B cell (primary cell): ENCODE results near the gene MAML3. TPM values are rescaled to one million over a fixed set of nuclear protein-coding genes. Genes with fewer than 3 reads are reported as not detected.

Experiments used
- ATAC-seq: fragments of 200-7000 bp; cut with Tn5 transposase; one replicate; pipeline ENCODE4 v1.10.0; 2021; ENCODE audit warnings: low read depth, mild to moderate bottlenecking, moderate number of reproducible peaks, moderate library complexity
- CTCF ChIA-PET: fragments of 350-600 bp; sonication (Branson Sonifier 250); formaldehyde crosslinking; loops from one replicate; lab custom pipeline; 2021; ENCODE audit warnings: antibody characterized with exemption, inconsistent platforms; lab: Charles Lee
- POLR2A ChIA-PET: fragments of 350-600 bp; sonication (Branson Sonifier 250); formaldehyde crosslinking; loops from one replicate; lab custom pipeline; 2021; ENCODE audit warnings: antibody characterized with exemption; lab: Charles Lee
- DNase-seq: peaks from one replicate; pipeline ENCODE4 v3.0.0; 2013
- H2AFZ ChIP-seq: 2 replicates; pipeline ENCODE4 v1.6.1; 2012; ENCODE audit warnings: mild to moderate bottlenecking, low read depth, low read length; ENCODE audit not compliant: insufficient read depth, poor library complexity, severe bottlenecking
- H3K27ac ChIP-seq, 2 donors: 1 replicate in 1 of 2; 2 replicates in 1 of 2; pipeline ENCODE4 v1.5.1; 2012 to 2013; ENCODE audit warnings: low read length in 2 of 2, mild to moderate bottlenecking in 2 of 2, moderate library complexity in 1 of 2
- H3K27me3 ChIP-seq, 4 experiments: fragments of 200-600 bp in 1 of 4; sonication (generic) in 1 of 4; replicated peaks in 1 of 4; 1 replicate in 2 of 4; 2 replicates in 2 of 4; pipeline versions ENCODE4 v1.6.1 to v1.7.0; 2013 to 2016; ENCODE audit warnings: low read length in 3 of 4, mild to moderate bottlenecking in 2 of 4, mixed read lengths in 1 of 4, moderate library complexity in 1 of 4; ENCODE audit not compliant: insufficient read depth in 4 of 4, control insufficient read depth in 3 of 4; ENCODE audit errors: control extremely low read depth in 1 of 4
- H3K36me3 ChIP-seq, 2 experiments: replicated peaks in 1 of 2; 1 replicate in 1 of 2; 2 replicates in 1 of 2; pipeline versions ENCODE4 v1.6.1 to v1.7.1; 2013; ENCODE audit warnings: low read length in 1 of 2; ENCODE audit not compliant: insufficient read depth in 2 of 2, control insufficient read depth in 1 of 2; ENCODE audit errors: control extremely low read depth in 1 of 2, extremely low read depth in 1 of 2
- H3K4me1 ChIP-seq, 2 donors: fragments of 200-600 bp in 1 of 2; sonication (generic) in 1 of 2; 1 replicate in 1 of 2; 2 replicates in 1 of 2; pipeline versions ENCODE4 v1.5.1 to v1.6.1; 2013 to 2017; ENCODE audit warnings: low read length in 2 of 2; ENCODE audit not compliant: control insufficient read depth in 2 of 2, insufficient read depth in 2 of 2
- H3K4me2 ChIP-seq: replicated peaks from 2 replicates; pipeline ENCODE3; 2012; ENCODE audit warnings: mild to moderate bottlenecking, low read depth, low read length; ENCODE audit not compliant: poor library complexity, severe bottlenecking
- H3K4me3 ChIP-seq, 5 experiments: fragments of 200-600 bp in 1 of 5; sonication (generic) in 1 of 5; 1 replicate in 3 of 5; 2 replicates in 2 of 5; pipeline versions ENCODE4 v1.5.1 to v1.7.0; 2011 to 2016; ENCODE audit warnings: low read length in 4 of 5, mild to moderate bottlenecking in 4 of 5, low read depth in 2 of 5, control low read depth in 1 of 5, moderate library complexity in 1 of 5; ENCODE audit not compliant: insufficient read depth in 1 of 5; ENCODE audit errors: control extremely low read depth in 1 of 5, extremely low read depth in 1 of 5
- H3K79me2 ChIP-seq: fragments of 200-600 bp; sonication (generic); one replicate; pipeline ENCODE4 v1.6.0; 2016; ENCODE audit warnings: low read length; ENCODE audit not compliant: control insufficient read depth, insufficient read depth
- H3K9ac ChIP-seq: fragments of 200-600 bp; sonication (generic); 2 replicates; pipeline ENCODE4 v1.6.1; 2017; ENCODE audit warnings: mild to moderate bottlenecking, low read length, moderate library complexity
- H3K9me3 ChIP-seq, 3 donors: one replicate each; pipeline versions ENCODE4 v1.6.1 to v1.7.1; 2013; ENCODE audit warnings: low read length in 2 of 3; ENCODE audit not compliant: control insufficient read depth in 2 of 3, insufficient read depth in 1 of 3; ENCODE audit errors: control extremely low read depth in 1 of 3
- H4K20me1 ChIP-seq: 2 replicates; pipeline ENCODE4 v1.6.0; 2012; ENCODE audit warnings: mild to moderate bottlenecking, low read length; ENCODE audit not compliant: insufficient read depth, control insufficient read depth, poor library complexity, severe bottlenecking
- H3K27ac Mint-ChIP-seq: one replicate; pipeline ENCODE4 v1.8.0; 2021; ENCODE audit warnings: mixed read lengths
- H3K27me3 Mint-ChIP-seq: one replicate; pipeline ENCODE4 v1.8.0; 2021; ENCODE audit warnings: mixed read lengths
- H3K4me1 Mint-ChIP-seq: one replicate; pipeline ENCODE4 v1.8.0; 2021; ENCODE audit warnings: mixed read lengths
- H3K4me3 Mint-ChIP-seq: one replicate; pipeline ENCODE4 v1.8.0; 2021; ENCODE audit warnings: mixed read lengths
- H3K9me3 Mint-ChIP-seq: one replicate; pipeline ENCODE4 v1.8.0; 2022; ENCODE audit warnings: mixed read lengths; ENCODE audit not compliant: insufficient read depth
- EZH2 ChIP-seq: IDR thresholded peaks from 2 replicates; pipeline ENCODE4 v1.6.1; 2012; ENCODE audit warnings: borderline replicate concordance, low read depth, mild to moderate bottlenecking, moderate library complexity, low read length; ENCODE audit not compliant: insufficient read depth, poor library complexity, severe bottlenecking
- WGBS: methylation state at CpG from one replicate; pipeline ENCODE4 v1.1.5; 2013; ENCODE audit warnings: missing lambda C conversion rate; ENCODE audit not compliant: insufficient coverage; 5-methylcytosine and 5-hydroxymethylcytosine counted together
- intact Hi-C: fragments of 100-400 bp; cut with micrococcal nuclease; formaldehyde crosslinking; loops from one replicate; pipeline ENCODE4 v1.10.0; 2022
- polyA plus RNA-seq: library from polyadenylated mRNA; depleted of rRNA; stranded (reverse); fragments of >200 nt; gene quantifications from 2 replicates; pipeline ENCODE4 v1.2.3, GENCODE V29; 2012
- total RNA-seq, 2 donors: library from RNA; stranded (reverse); fragments of 120-200 nt in 1 of 2; gene quantifications; 1 replicate in 1 of 2; 2 replicates in 1 of 2; pipeline versions ENCODE4 v1.2.3 to v1.2.4, GENCODE V29; 2013 to 2022
- TF ChIP-seq, protein P1 (sequence below): fragments of 200-600 bp; IDR thresholded peaks from one replicate; pipeline ENCODE4 v1.8.0; 2022; ENCODE audit warnings: antibody characterized with exemption, mild to moderate bottlenecking

The MAML3 gene
- total and polyA plus RNA-seq, 2 donors (not counting 1 experiment from before 2014, with no cell fraction given): 0.94 to 5.3 TPM

GRCh38 chr4:139988863-139989765 lies 164.9 kb downstream of the MAML3 start:
- no peak overlapping the region for H3K9ac ChIP-seq
- CTCF ChIA-PET: no interaction called here
- no peaks in the 10 kb centered on the region for H4K20me1 ChIP-seq
- H3K36me3 ChIP-seq: no peaks in the 10 kb centered on the region
- H3K4me3 ChIP-seq: no peak overlapping the region
- H3K79me2 ChIP-seq: no peaks in the 10 kb centered on the region
- H3K27me3 ChIP-seq: no peaks in the 10 kb centered on the region
- peaks cover 7% of the 10 kb centered on the region for H3K27me3 Mint-ChIP-seq
- intact Hi-C loops: no loop called here
- H3K27ac ChIP-seq: no peak overlapping the region
- H3K9me3 ChIP-seq: peaks cover 0 to 4% (median 0%) of the 10 kb centered on the region in 3 donors
- no peaks in the 10 kb centered on the region for H3K4me1 Mint-ChIP-seq
- 89% methylated on average over 16 of the region's 17 CpGs for WGBS
- no peaks in the 10 kb centered on the region for H3K4me1 ChIP-seq
- no peak overlapping the region for H2AFZ ChIP-seq
- H3K4me2 ChIP-seq: no peak overlapping the region
- H3K4me3 Mint-ChIP-seq: no peak overlapping the region
- POLR2A ChIA-PET: no interaction called here
- no peak overlapping the region for H3K27ac Mint-ChIP-seq
- peaks cover 2% of the 10 kb centered on the region for H3K9me3 Mint-ChIP-seq
- DNase-seq: no peak
- TF ChIP-seq, protein P1, sequence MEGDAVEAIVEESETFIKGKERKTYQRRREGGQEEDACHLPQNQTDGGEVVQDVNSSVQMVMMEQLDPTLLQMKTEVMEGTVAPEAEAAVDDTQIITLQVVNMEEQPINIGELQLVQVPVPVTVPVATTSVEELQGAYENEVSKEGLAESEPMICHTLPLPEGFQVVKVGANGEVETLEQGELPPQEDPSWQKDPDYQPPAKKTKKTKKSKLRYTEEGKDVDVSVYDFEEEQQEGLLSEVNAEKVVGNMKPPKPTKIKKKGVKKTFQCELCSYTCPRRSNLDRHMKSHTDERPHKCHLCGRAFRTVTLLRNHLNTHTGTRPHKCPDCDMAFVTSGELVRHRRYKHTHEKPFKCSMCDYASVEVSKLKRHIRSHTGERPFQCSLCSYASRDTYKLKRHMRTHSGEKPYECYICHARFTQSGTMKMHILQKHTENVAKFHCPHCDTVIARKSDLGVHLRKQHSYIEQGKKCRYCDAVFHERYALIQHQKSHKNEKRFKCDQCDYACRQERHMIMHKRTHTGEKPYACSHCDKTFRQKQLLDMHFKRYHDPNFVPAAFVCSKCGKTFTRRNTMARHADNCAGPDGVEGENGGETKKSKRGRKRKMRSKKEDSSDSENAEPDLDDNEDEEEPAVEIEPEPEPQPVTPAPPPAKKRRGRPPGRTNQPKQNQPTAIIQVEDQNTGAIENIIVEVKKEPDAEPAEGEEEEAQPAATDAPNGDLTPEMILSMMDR: no peak
- TF ChIP-seq EZH2: no peak
- no peak for ATAC-seq

GRCh38 chr4:139987502-139987850 lies 166.5 kb downstream of the MAML3 start:
- TF ChIP-seq, protein P1: no peak
- TF ChIP-seq EZH2: no peak
- H2AFZ ChIP-seq: no peak overlapping the region
- no peak overlapping the region for H3K4me3 Mint-ChIP-seq
- WGBS: 93% methylated on average over 5 of the region's 7 CpGs
- peaks cover 0 to 3% (median 0%) of the 10 kb centered on the region in 3 donors for H3K9me3 ChIP-seq
- ChIA-PET POLR2A (no interaction called here), CTCF (no interaction called here)
- no peak overlapping the region for H3K9ac ChIP-seq
- no peaks in the 10 kb centered on the region for H4K20me1 ChIP-seq
- peaks cover 2% of the 10 kb centered on the region for H3K9me3 Mint-ChIP-seq
- DNase-seq (no peak), ATAC-seq (no peak)
- no peaks in the 10 kb centered on the region for H3K27me3 ChIP-seq
- H3K79me2 ChIP-seq: no peaks in the 10 kb centered on the region
- H3K4me1 ChIP-seq: no peaks in the 10 kb centered on the region
- no peaks in the 10 kb centered on the region for H3K4me1 Mint-ChIP-seq
- no peak overlapping the region for H3K4me3 ChIP-seq
- no peaks in the 10 kb centered on the region for H3K36me3 ChIP-seq
- intact Hi-C loops: no loop called here
- H3K27ac ChIP-seq: no peak overlapping the region
- no peak overlapping the region for H3K27ac Mint-ChIP-seq
- H3K27me3 Mint-ChIP-seq: peaks cover 7% of the 10 kb centered on the region
- H3K4me2 ChIP-seq: no peak overlapping the region
